ENCODE results near the gene RFX7. TPM values are rescaled to one million over a fixed set of nuclear protein-coding genes. Genes with fewer than 3 reads are reported as not detected.
"Not testable (repeated sequence)": the region's sequence is repeated elsewhere in the genome, so short reads cannot be mapped to it uniquely, and the experiment has no call there.

The RFX7 gene
- 1 to 10 TPM; 1.4 to 5.4 (median 3.8) TPM for polyA plus RNA-seq (ENCODE audit: low read depth in 6 of 6)

GRCh38 chr15:56243163-56244037, at the start of gene RFX7:
RFX7 (minus strand) TSS chr15:56243879; CDS start chr15:56243285, 594 bp downstream.
- DNase-seq = peak; percentile 85
- Mint-ChIP-seq H3K4me3 (peak within 1 kb of the TSS; percentile 84 to 96 (median 91)), H3K27ac (peak within 1 kb of the TSS; percentile 53 to 95 (median 84)), H3K36me3 (no peaks in the 10 kb centered on the region), H3K9me3 (no peaks in the 10 kb centered on the region), H3K27me3 (no peaks in the 10 kb centered on the region), H3K4me1 (peaks cover 21 to 44% (median 23%) of the 10 kb centered on the region in 3 donors)
- peak; percentile 80 for ATAC-seq (ENCODE audit: low read depth in 2 of 2)

- no peaks in the 10 kb centered on the region for H3K4me1 Mint-ChIP-seq
- H3K9me3 Mint-ChIP-seq = peaks cover 9 to 25% (median 17%) of the 10 kb centered on the region in 7 donors
- DNase-seq (no peak), ATAC-seq (ENCODE audit: low read depth in 2 of 2) (no peak)
- H3K4me3 Mint-ChIP-seq = no peak overlapping the region
- H3K27me3 Mint-ChIP-seq = no peaks in the 10 kb centered on the region
- H3K36me3 Mint-ChIP-seq = peaks cover 0 to 14% of the 10 kb centered on the region in 2 donors
- no peak overlapping the region for H3K27ac Mint-ChIP-seq
Observed at GRCh38 chr15:56292546-56293316, 49.1 kb upstream of the RFX7 start.

GRCh38 chr15:56291741-56292140, 48.1 kb upstream of the RFX7 start:
- no peak overlapping the region for H3K4me3 Mint-ChIP-seq
- no peaks in the 10 kb centered on the region for H3K27me3 Mint-ChIP-seq
- no peak overlapping the region for H3K27ac Mint-ChIP-seq
- no peak for ATAC-seq (ENCODE audit: low read depth in 2 of 2)
- H3K4me1 Mint-ChIP-seq = no peaks in the 10 kb centered on the region
- DNase-seq = no peak
- peaks cover 9 to 28% (median 17%) of the 10 kb centered on the region in 7 donors for H3K9me3 Mint-ChIP-seq
- peaks cover 0 to 14% of the 10 kb centered on the region in 2 donors for H3K36me3 Mint-ChIP-seq

GRCh38 chr15:56286213-56286612, 42.5 kb upstream of the RFX7 start:
- DNase-seq (no peak), ATAC-seq (ENCODE audit: low read depth in 2 of 2) (no peak)
- Mint-ChIP-seq H3K36me3 (peaks cover 0 to 14% of the 10 kb centered on the region in 2 donors), H3K27me3 (no peaks in the 10 kb centered on the region), H3K27ac (no peak overlapping the region), H3K4me1 (no peaks in the 10 kb centered on the region), H3K9me3 (peaks cover 9 to 28% (median 17%) of the 10 kb centered on the region in 7 donors), H3K4me3 (no peak overlapping the region)

GRCh38 chr15:56281145-56281544, 37.5 kb upstream of the RFX7 start:
- no peak overlapping the region for H3K27ac Mint-ChIP-seq
- no peaks in the 10 kb centered on the region for H3K4me1 Mint-ChIP-seq
- ATAC-seq (ENCODE audit: low read depth in 2 of 2) = no peak
- no peak for DNase-seq
- no peaks in the 10 kb centered on the region for H3K36me3 Mint-ChIP-seq
- H3K9me3 Mint-ChIP-seq = peaks cover 0 to 21% (median 11%) of the 10 kb centered on the region in 7 donors
- peaks cover 0 to 5% (median 0%) of the 10 kb centered on the region in 3 donors for H3K27me3 Mint-ChIP-seq
- no peak overlapping the region for H3K4me3 Mint-ChIP-seq

GRCh38 chr15:56273724-56274123, 30.0 kb upstream of the RFX7 start:
- Mint-ChIP-seq H3K27me3 (peaks cover 0 to 23% (median 0%) of the 10 kb centered on the region in 3 donors), H3K4me3 (no peak overlapping the region), H3K27ac (no peak overlapping the region), H3K9me3 (peaks cover 9 to 38% (median 21%) of the 10 kb centered on the region in 7 donors), H3K36me3 (peaks cover 0 to 10% of the 10 kb centered on the region in 2 donors), H3K4me1 (no peaks in the 10 kb centered on the region)
- ATAC-seq (ENCODE audit: low read depth in 2 of 2) (no peak), DNase-seq (no peak)

- ATAC-seq (ENCODE audit: low read depth in 2 of 2) (no peak), DNase-seq (no peak)
- H3K4me1 Mint-ChIP-seq = no peaks in the 10 kb centered on the region
- H3K9me3 Mint-ChIP-seq = peaks cover 12 to 35% (median 20%) of the 10 kb centered on the region in 7 donors
- H3K36me3 Mint-ChIP-seq = peaks cover 0 to 15% of the 10 kb centered on the region in 2 donors
- peaks cover 0 to 30% (median 0%) of the 10 kb centered on the region in 3 donors for H3K27me3 Mint-ChIP-seq
- no peak overlapping the region for H3K4me3 Mint-ChIP-seq
- no peak overlapping the region for H3K27ac Mint-ChIP-seq
Observed at GRCh38 chr15:56272454-56272853, 28.8 kb upstream of the RFX7 start.

- H3K4me3 Mint-ChIP-seq; DNase-seq; H3K4me1 Mint-ChIP-seq; H3K27ac Mint-ChIP-seq; ATAC-seq (ENCODE audit: low read depth in 2 of 2): not testable (repeated sequence)
- H3K27me3 Mint-ChIP-seq = peaks cover 0 to 36% (median 0%) of the 10 kb centered on the region in 3 donors
- peaks cover 4 to 18% (median 13%) of the 10 kb centered on the region in 7 donors for H3K9me3 Mint-ChIP-seq
- H3K36me3 Mint-ChIP-seq = peaks cover 0 to 12% of the 10 kb centered on the region in 2 donors
Observed at GRCh38 chr15:56266465-56266864, 22.8 kb upstream of the RFX7 start.

- ATAC-seq (ENCODE audit: low read depth in 2 of 2) = no peak
- Mint-ChIP-seq H3K27me3 (peaks cover 0 to 1% (median 0%) of the 10 kb centered on the region in 3 donors), H3K36me3 (peaks cover 0 to 2% of the 10 kb centered on the region in 2 donors), H3K9me3 (peaks cover 0 to 8% (median 6%) of the 10 kb centered on the region in 7 donors), H3K4me3 (peak overlapping the region in 1 of 8 donors; percentile 23), H3K27ac (no peak overlapping the region), H3K4me1 (no peaks in the 10 kb centered on the region)
- DNase-seq = no peak
Observed at GRCh38 chr15:56261854-56262509, 18.3 kb upstream of the RFX7 start.

- H3K4me3 Mint-ChIP-seq; H3K4me1 Mint-ChIP-seq; DNase-seq; H3K27ac Mint-ChIP-seq; H3K36me3 Mint-ChIP-seq; ATAC-seq (ENCODE audit: low read depth in 2 of 2); H3K9me3 Mint-ChIP-seq: not testable (repeated sequence)
- H3K27me3 Mint-ChIP-seq = peaks cover 9 to 16% (median 15%) of the 10 kb centered on the region in 3 donors
Observed at GRCh38 chr15:56257306-56257705, 13.6 kb upstream of the RFX7 start.

- Mint-ChIP-seq H3K27ac (no peak overlapping the region), H3K4me1 (no peaks in the 10 kb centered on the region), H3K9me3 (peaks cover 0 to 8% (median 5%) of the 10 kb centered on the region in 7 donors), H3K36me3 (no peaks in the 10 kb centered on the region), H3K27me3 (peaks cover 9 to 16% (median 15%) of the 10 kb centered on the region in 3 donors), H3K4me3 (no peak overlapping the region)
- DNase-seq = no peak
- no peak for ATAC-seq (ENCODE audit: low read depth in 2 of 2)
Observed at GRCh38 chr15:56254265-56254664, 10.6 kb upstream of the RFX7 start.

GRCh38 chr15:56252386-56252785, 8.7 kb upstream of the RFX7 start:
- Mint-ChIP-seq H3K4me1 (no peaks in the 10 kb centered on the region), H3K4me3 (no peak overlapping the region), H3K27ac (no peak overlapping the region), H3K36me3 (no peaks in the 10 kb centered on the region), H3K27me3 (peaks cover 9 to 16% (median 15%) of the 10 kb centered on the region in 3 donors), H3K9me3 (no peaks in the 10 kb centered on the region)
- ATAC-seq (ENCODE audit: low read depth in 2 of 2) (no peak), DNase-seq (no peak)

Measured in naive B cell (primary cell).